PFSK-1 (cell line): ENCODE data around the gene CTIF.

Experiments
- FOXP2 ChIP-seq: optimal IDR thresholded peaks from 2 replicates; pipeline ENCODE3; 2011; ENCODE audit warnings: borderline replicate concordance, control low read depth, inconsistent platforms; ENCODE audit not compliant: insufficient read depth; ENCODE audit errors: extremely low read length, extremely low read depth
- POLR2AphosphoS5 ChIP-seq: IDR thresholded peaks from 2 replicates; pipeline ENCODE4 v1.6.1; 2012; ENCODE audit warnings: low read depth, mild to moderate bottlenecking, control low read depth, low read length, moderate library complexity
- SIN3A ChIP-seq: IDR thresholded peaks from 2 replicates; pipeline ENCODE4 v1.6.1; 2012; ENCODE audit warnings: mild to moderate bottlenecking, low read length, moderate library complexity, borderline replicate concordance; ENCODE audit not compliant: insufficient read depth
- TAF1 ChIP-seq: IDR thresholded peaks from 2 replicates; pipeline ENCODE4 v1.6.1; 2012; ENCODE audit warnings: low read length, control low read depth, borderline replicate concordance; ENCODE audit not compliant: insufficient read depth
- TF ChIP-seq, protein P1 (sequence below), 2 experiments: IDR thresholded peaks; 2 replicates each; pipeline versions ENCODE4 v1.6.1 to v1.8.0; 2011 to 2012; ENCODE audit warnings: low read depth in 2 of 2, low read length in 2 of 2, control low read depth in 1 of 2, inconsistent platforms in 1 of 2, mild to moderate bottlenecking in 1 of 2, moderate library complexity in 1 of 2; ENCODE audit not compliant: insufficient read depth in 1 of 2

Gene CTIF

GRCh38 chr18:48821845-48822244 lies 283.0 kb downstream of the CTIF start:
- no peak for TF ChIP-seq FOXP2

- TF ChIP-seq POLR2AphosphoS5 (no peak), TAF1 (no peak), SIN3A (no peak), FOXP2 (no peak)
- TF ChIP-seq, protein P1, sequence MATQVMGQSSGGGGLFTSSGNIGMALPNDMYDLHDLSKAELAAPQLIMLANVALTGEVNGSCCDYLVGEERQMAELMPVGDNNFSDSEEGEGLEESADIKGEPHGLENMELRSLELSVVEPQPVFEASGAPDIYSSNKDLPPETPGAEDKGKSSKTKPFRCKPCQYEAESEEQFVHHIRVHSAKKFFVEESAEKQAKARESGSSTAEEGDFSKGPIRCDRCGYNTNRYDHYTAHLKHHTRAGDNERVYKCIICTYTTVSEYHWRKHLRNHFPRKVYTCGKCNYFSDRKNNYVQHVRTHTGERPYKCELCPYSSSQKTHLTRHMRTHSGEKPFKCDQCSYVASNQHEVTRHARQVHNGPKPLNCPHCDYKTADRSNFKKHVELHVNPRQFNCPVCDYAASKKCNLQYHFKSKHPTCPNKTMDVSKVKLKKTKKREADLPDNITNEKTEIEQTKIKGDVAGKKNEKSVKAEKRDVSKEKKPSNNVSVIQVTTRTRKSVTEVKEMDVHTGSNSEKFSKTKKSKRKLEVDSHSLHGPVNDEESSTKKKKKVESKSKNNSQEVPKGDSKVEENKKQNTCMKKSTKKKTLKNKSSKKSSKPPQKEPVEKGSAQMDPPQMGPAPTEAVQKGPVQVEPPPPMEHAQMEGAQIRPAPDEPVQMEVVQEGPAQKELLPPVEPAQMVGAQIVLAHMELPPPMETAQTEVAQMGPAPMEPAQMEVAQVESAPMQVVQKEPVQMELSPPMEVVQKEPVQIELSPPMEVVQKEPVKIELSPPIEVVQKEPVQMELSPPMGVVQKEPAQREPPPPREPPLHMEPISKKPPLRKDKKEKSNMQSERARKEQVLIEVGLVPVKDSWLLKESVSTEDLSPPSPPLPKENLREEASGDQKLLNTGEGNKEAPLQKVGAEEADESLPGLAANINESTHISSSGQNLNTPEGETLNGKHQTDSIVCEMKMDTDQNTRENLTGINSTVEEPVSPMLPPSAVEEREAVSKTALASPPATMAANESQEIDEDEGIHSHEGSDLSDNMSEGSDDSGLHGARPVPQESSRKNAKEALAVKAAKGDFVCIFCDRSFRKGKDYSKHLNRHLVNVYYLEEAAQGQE (IDR thresholded peaks at IDR 0.05; ENCODE audit: insufficient read depth in 1 of 2, low read depth in 2 of 2, low read length in 2 of 2): no peak
Measured at GRCh38 chr18:48824231-48824970, 285.6 kb downstream of the CTIF start.

GRCh38 chr18:48825101-48825745 lies 286.4 kb downstream of the CTIF start:
- TF ChIP-seq FOXP2 (no peak), POLR2AphosphoS5 (no peak), SIN3A (no peak), TAF1 (no peak)
- TF ChIP-seq, protein P1 (IDR thresholded peaks at IDR 0.05; ENCODE audit: insufficient read depth in 1 of 2, low read depth in 2 of 2, low read length in 2 of 2): no peak

DNA sequence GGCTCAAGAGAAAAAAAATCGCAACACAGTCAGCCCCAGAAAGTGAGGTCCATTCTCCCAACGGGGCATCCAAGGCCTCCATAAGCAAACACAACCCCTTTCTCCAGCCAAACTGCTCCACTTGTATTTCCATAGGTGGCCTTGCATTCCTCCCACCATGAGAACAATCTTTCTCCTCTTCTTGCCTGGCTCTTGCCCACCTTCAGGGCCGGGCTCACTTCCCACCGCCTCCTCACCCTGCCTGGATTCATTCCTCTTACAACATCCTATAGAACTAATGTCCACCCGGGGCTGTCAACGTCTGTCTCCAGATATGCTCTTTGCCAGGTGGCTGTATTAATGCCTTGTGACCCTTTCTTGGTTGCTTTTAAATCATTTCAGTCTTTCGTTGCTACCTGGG lies 287.4 kb downstream of the CTIF start:
- TF ChIP-seq POLR2AphosphoS5 (no peak), TAF1 (no peak), SIN3A (no peak), FOXP2 (no peak)
- TF ChIP-seq, protein P1 (IDR thresholded peaks at IDR 0.05; ENCODE audit: insufficient read depth in 1 of 2, low read depth in 2 of 2, low read length in 2 of 2): no peak

DNA sequence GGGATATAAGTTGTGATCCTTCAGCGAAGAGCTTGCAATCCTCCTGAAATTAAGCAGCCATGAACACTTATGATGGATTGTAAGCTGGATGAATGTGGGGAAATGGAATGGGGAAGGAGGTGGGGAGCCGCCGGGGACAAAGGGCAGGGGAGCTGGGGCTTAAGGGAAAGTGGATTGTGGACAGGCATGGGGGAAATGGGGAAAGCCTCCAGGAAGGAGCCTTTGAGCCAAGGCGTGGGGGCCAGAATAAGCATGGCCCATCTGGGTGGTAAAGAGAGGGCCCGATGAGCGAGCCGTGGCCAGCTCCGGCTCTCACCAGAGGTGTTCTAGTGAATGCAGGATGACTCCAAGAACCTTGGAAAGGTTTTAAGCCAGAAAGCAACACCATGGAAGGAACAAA lies 288.0 kb downstream of the CTIF start:
- TF ChIP-seq FOXP2 (no peak), SIN3A (no peak), TAF1 (no peak), POLR2AphosphoS5 (no peak)
- TF ChIP-seq, protein P1 (IDR thresholded peaks at IDR 0.05; ENCODE audit: insufficient read depth in 1 of 2, low read depth in 2 of 2, low read length in 2 of 2): no peak
